WTC11 (cell line): ENCODE measurements around the gene PLPP4.

Experiments used
- ATF2 ChIP-seq: sonication (generic); formaldehyde crosslinking; IDR thresholded peaks from 2 replicates; pipeline ENCODE4 v1.8.1; 2022; ENCODE audit warnings: low read depth, missing genetic modification reagents, borderline replicate concordance
- CBFB ChIP-seq: sonication (generic); formaldehyde crosslinking; IDR thresholded peaks from 2 replicates; pipeline ENCODE4 v1.8.1; 2022; ENCODE audit warnings: mild to moderate bottlenecking, low read depth, missing genetic modification reagents
- CTCF ChIP-seq: fragments of 200-600 bp; IDR thresholded peaks from 2 replicates; pipeline ENCODE4 v1.8.0; 2022; ENCODE audit warnings: antibody characterized with exemption
- MXD4 ChIP-seq: fragments of 250-450 bp; sonication (Bioruptor Pico); IDR thresholded peaks from 2 replicates; pipeline ENCODE4 v1.8.0; 2021; ENCODE audit warnings: mild to moderate bottlenecking, moderate library complexity, borderline replicate concordance
- NR3C1 ChIP-seq: sonication (generic); formaldehyde crosslinking; conservative IDR thresholded peaks from 2 replicates; pipeline ENCODE4 v1.8.1; 2023; ENCODE audit warnings: low read depth, mild to moderate bottlenecking, missing genetic modification reagents
- RELA ChIP-seq: sonication (generic); formaldehyde crosslinking; IDR thresholded peaks from 2 replicates; pipeline ENCODE4 v1.8.1; 2022; ENCODE audit warnings: missing genetic modification reagents, mild to moderate bottlenecking, borderline replicate concordance
- TEAD4 ChIP-seq: sonication (generic); formaldehyde crosslinking; IDR thresholded peaks from 2 replicates; pipeline ENCODE4 v1.8.0; 2022; ENCODE audit warnings: mild to moderate bottlenecking, missing genetic modification reagents
- TP53 ChIP-seq: sonication (generic); formaldehyde crosslinking; IDR thresholded peaks from 2 replicates; pipeline ENCODE4 v1.8.1; 2023; ENCODE audit warnings: mild to moderate bottlenecking, missing genetic modification reagents
- ZNF532 ChIP-seq: fragments of 250-450 bp; sonication (Bioruptor Pico); IDR thresholded peaks from 2 replicates; pipeline ENCODE4 v1.9.0; 2021; ENCODE audit warnings: mild to moderate bottlenecking, borderline replicate concordance

GRCh38 chr10:120562956-120563355, 105.9 kb downstream of the PLPP4 start:
- TF ChIP-seq TEAD4 (CRISPR knock-in tag), result no peak
- no peak for TF ChIP-seq ATF2
- TF ChIP-seq CTCF, result no peak
- no peak for TF ChIP-seq MXD4 (CRISPR knock-in tag)
- no peak for TF ChIP-seq TP53 (CRISPR knock-in tag)
- no peak for TF ChIP-seq NR3C1 (CRISPR knock-in tag)
- TF ChIP-seq ZNF532 (CRISPR knock-in tag), result no peak
- TF ChIP-seq RELA (CRISPR knock-in tag), result no peak
- TF ChIP-seq CBFB (CRISPR knock-in tag), result no peak
